HEK293T (cell line): ENCODE measurements around the gene KIAA1671.

Experiments
- ELF4 ChIP-seq: fragments of 450-650 bp; IDR thresholded peaks from 2 replicates; pipeline ENCODE4 v1.6.1; 2017; ENCODE audit warnings: antibody characterized with exemption
- L3MBTL2 ChIP-seq: fragments of 450-650 bp; conservative IDR thresholded peaks from 2 replicates; pipeline ENCODE4 v1.6.1; 2016; ENCODE audit warnings: mild to moderate bottlenecking
- SUZ12 ChIP-seq: fragments of 450-650 bp; IDR thresholded peaks from 2 replicates; pipeline ENCODE4 v1.6.1; 2016; ENCODE audit warnings: mild to moderate bottlenecking

GRCh38 chr22:25084405-25085107, 132.0 kb downstream of the KIAA1671 start:
- TF ChIP-seq L3MBTL2 (no peak), SUZ12 (no peak), ELF4 (no peak)
